Transverse colon (tissue), 4 donors: Measurements from ENCODE around the gene ANKMY2. TPM values are rescaled to one million over a fixed set of nuclear protein-coding genes. Genes with fewer than 3 reads are reported as not detected.

ENCODE experiments used
- DNase-seq: peaks from one replicate; pipeline ENCODE4 v3.0.0-alpha.2; 2019
- H3K27ac ChIP-seq, 4 donors: fragments of 200-600 bp; sonication (generic); 2 replicates each; pipeline ENCODE4 v1.5.1; 2016 to 2018; ENCODE audit warnings: inconsistent platforms in 4 of 4
- H3K27me3 ChIP-seq: fragments of 200-600 bp; sonication (generic); 2 replicates; pipeline ENCODE4 v1.5.1; 2017; ENCODE audit warnings: inconsistent platforms
- H3K36me3 ChIP-seq, 4 donors: fragments of 200-600 bp; sonication (generic); 2 replicates each; pipeline ENCODE4 v1.5.1; 2017 to 2019; ENCODE audit warnings: inconsistent platforms in 4 of 4
- H3K4me1 ChIP-seq, 4 donors: fragments of 200-600 bp; sonication (generic); 2 replicates each; pipeline ENCODE4 v1.5.1; 2017 to 2020; ENCODE audit warnings: inconsistent platforms in 4 of 4
- H3K4me3 ChIP-seq, 4 donors: fragments of 200-600 bp; sonication (generic); 1 replicate in 1 of 4; 2 replicates in 3 of 4; pipeline versions ENCODE4 v1.5.1 to v1.6.1; 2017 to 2019; ENCODE audit warnings: inconsistent platforms in 4 of 4
- H3K9me3 ChIP-seq, 2 donors: fragments of 200-600 bp; sonication (generic); 2 replicates each; pipeline ENCODE4 v1.5.1; 2017 to 2019; ENCODE audit warnings: inconsistent platforms in 2 of 2
- EP300 ChIP-seq: sonication (generic); formaldehyde crosslinking; IDR thresholded peaks from one replicate; pipeline ENCODE4 v1.6.1; 2017; ENCODE audit warnings: antibody characterized with exemption, low read depth
- POLR2A ChIP-seq: fragments of 450-650 bp; IDR thresholded peaks from one replicate; pipeline ENCODE4 v1.6.1; 2016; ENCODE audit warnings: antibody characterized with exemption, mild to moderate bottlenecking, moderate library complexity
- POLR2AphosphoS5 ChIP-seq, 3 donors: sonication (generic); formaldehyde crosslinking; IDR thresholded peaks; one replicate each; pipeline ENCODE4 v1.6.1; 2016; ENCODE audit warnings: antibody characterized with exemption in 3 of 3
- WGBS, 2 donors: methylation state at CpG; one replicate each; pipeline ENCODE4 v1.1.5; 2018; ENCODE audit warnings: low coverage in 1 of 2; 5-methylcytosine and 5-hydroxymethylcytosine counted together
- in situ Hi-C, 4 donors: fragments of 200-750 bp; cut with MboI; loops; one replicate each; pipeline versions ENCODE4 v1.15.0 to v1.15.1; 2017; ENCODE audit warnings: low sequenced_read_pairs in 3 of 4, low pct_ligation_motif_present in 1 of 4, low pct_unique_long_range_greater_than_20kb in 1 of 4
- intact Hi-C: fragments of 100-400 bp; cut with DNase I; formaldehyde crosslinking; loops from one replicate; pipeline ENCODE4 v1.15.1; 2023; ENCODE audit warnings: low total_unique reads
- total RNA-seq, 4 donors: library from RNA; depleted of rRNA; stranded (reverse); fragments of >200 nt; gene quantifications; one replicate each; pipeline ENCODE4 v1.1.0, GENCODE V29; 2016
- TF ChIP-seq, protein P1 (sequence below), 5 experiments: fragments of 200-600 bp in 3 of 5; fragments of 450-650 bp in 2 of 5; sonication (generic) in 3 of 5; IDR thresholded peaks; 1 replicate in 2 of 5; 2 replicates in 3 of 5; pipeline ENCODE4 v1.5.1; 2016 to 2017; ENCODE audit warnings: antibody characterized with exemption in 5 of 5, inconsistent platforms in 3 of 5, mild to moderate bottlenecking in 2 of 5, moderate library complexity in 1 of 5

ANKMY2 gene
- total RNA-seq, 4 donors from 2014 or later, result 0.75 to 22.5 (median 12.0) TPM

DNA sequence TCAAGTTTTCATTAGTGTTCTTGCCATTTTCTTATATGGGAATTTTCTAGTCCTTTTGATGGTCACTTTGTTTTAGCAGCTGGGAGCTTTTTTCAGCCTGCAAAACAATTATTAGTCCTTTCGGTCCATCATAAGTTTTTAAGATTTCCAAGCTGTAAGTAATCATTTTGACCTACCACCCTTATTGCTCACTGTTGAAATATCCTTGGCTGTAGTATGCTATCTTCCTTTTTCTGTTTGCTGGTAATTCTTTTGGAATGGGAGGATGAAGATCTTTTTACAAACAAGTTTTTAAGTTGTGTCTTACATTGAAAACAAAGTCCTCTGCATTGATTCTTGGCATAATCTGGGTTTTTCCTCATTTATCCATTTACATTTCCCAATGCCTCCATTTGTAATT lies 24.5 kb upstream of the ANKMY2 start:
- intact Hi-C loops, result no loop called here
- H3K27ac ChIP-seq, result no peak overlapping the region
- H3K9me3 ChIP-seq, result no peaks in the 10 kb centered on the region
- no peak overlapping the region for H3K4me3 ChIP-seq
- H3K27me3 ChIP-seq, result no peaks in the 10 kb centered on the region
- no peaks in the 10 kb centered on the region for H3K4me1 ChIP-seq
- DNase-seq, result no peak
- 79 to 100% methylated on average over 1 of the region's 1 CpG for WGBS, 2 donors
- TF ChIP-seq, protein P1, sequence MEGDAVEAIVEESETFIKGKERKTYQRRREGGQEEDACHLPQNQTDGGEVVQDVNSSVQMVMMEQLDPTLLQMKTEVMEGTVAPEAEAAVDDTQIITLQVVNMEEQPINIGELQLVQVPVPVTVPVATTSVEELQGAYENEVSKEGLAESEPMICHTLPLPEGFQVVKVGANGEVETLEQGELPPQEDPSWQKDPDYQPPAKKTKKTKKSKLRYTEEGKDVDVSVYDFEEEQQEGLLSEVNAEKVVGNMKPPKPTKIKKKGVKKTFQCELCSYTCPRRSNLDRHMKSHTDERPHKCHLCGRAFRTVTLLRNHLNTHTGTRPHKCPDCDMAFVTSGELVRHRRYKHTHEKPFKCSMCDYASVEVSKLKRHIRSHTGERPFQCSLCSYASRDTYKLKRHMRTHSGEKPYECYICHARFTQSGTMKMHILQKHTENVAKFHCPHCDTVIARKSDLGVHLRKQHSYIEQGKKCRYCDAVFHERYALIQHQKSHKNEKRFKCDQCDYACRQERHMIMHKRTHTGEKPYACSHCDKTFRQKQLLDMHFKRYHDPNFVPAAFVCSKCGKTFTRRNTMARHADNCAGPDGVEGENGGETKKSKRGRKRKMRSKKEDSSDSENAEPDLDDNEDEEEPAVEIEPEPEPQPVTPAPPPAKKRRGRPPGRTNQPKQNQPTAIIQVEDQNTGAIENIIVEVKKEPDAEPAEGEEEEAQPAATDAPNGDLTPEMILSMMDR (IDR thresholded peaks at IDR 0.05), result no peak
- H3K36me3 ChIP-seq, result no peaks in the 10 kb centered on the region
- in situ Hi-C loops, result no loop called here

DNA sequence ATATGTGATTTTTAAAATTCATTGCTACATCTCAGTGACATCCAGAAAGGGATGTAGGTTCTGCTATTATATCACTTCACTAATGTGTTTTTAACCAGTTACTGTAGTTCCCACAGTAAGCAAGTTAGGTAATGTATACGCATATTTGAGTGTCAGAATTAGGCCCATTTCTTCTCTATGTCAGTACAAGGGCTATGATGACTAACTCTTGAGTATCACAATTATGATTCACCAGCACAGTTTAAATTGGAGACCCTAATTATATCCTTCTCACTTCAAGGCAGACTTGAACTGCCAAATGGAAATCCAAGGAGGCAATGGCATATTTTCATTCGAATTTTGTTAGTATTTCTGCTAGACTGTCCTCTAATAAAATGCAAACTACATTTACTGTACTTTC lies 24.0 kb upstream of the ANKMY2 start:
- no peaks in the 10 kb centered on the region for H3K4me1 ChIP-seq
- H3K9me3 ChIP-seq, result no peaks in the 10 kb centered on the region
- in situ Hi-C loops, result no loop called here
- H3K27ac ChIP-seq, result no peak overlapping the region
- 85 to 88% methylated on average over 2 of the region's 2 CpGs for WGBS, 2 donors
- no peak for DNase-seq
- intact Hi-C loops, result no loop called here
- no peaks in the 10 kb centered on the region for H3K36me3 ChIP-seq
- TF ChIP-seq POLR2A (no peak), POLR2AphosphoS5 (IDR thresholded peaks at IDR 0.05) (no peak), EP300 (no peak)
- TF ChIP-seq, protein P1 (IDR thresholded peaks at IDR 0.05), result no peak
- H3K4me3 ChIP-seq, result no peak overlapping the region
- H3K27me3 ChIP-seq, result no peaks in the 10 kb centered on the region

GRCh38 chr7:16668978-16669377 lies 23.4 kb upstream of the ANKMY2 start:
- no peaks in the 10 kb centered on the region for H3K9me3 ChIP-seq
- no peak overlapping the region for H3K4me3 ChIP-seq
- H3K36me3 ChIP-seq, result no peaks in the 10 kb centered on the region
- in situ Hi-C loops (no loop called here), intact Hi-C loops (no loop called here)
- H3K4me1 ChIP-seq, result no peaks in the 10 kb centered on the region
- no peak for DNase-seq
- 92 to 96% methylated on average over 5 of the region's 5 CpGs for WGBS, 2 donors
- TF ChIP-seq, protein P1 (IDR thresholded peaks at IDR 0.05), result no peak
- no peak for TF ChIP-seq EP300
- TF ChIP-seq POLR2A, result no peak
- TF ChIP-seq POLR2AphosphoS5 (IDR thresholded peaks at IDR 0.05), result no peak
- H3K27ac ChIP-seq, result peak overlapping the region in 1 of 4 donors; percentile 57
- H3K27me3 ChIP-seq, result no peaks in the 10 kb centered on the region

DNA sequence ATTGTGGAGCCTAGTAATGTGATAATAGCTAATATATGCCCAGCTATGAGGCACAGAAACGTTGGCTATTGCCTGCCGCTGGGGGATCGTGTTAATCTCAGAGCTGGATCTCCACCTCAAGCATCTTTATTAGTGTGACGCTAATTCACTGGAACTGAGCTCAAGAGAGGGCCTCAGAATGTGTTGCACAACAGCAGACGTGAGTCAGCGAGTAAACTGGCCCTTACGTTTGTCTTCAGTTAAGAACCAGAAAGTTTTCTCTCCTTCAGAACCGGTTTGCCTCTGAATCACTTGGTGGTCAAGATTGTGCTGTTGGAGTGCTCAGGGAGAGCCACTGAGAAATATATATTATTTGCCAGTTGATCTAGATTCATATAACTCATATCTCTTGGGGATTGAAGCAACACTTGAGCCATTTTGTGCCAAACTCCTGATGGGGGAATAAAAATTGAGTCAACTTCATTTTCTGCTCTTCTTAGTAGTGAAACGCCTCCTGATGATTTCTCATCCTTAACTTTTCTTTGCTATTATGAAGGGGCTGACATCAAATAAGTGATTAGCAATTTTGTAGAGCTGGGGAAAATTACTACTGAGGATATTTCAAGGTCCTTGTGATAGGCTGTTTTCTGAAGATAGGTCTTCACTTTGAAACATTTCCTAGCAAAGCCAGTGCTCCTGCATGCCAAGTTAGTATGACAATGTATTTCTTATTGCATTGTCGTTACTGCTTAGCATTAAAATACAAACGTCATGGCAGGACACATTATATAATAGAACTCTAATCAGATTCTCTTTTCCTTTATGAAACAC lies 22.7 kb upstream of the ANKMY2 start:
- H3K4me1 ChIP-seq, result no peaks in the 10 kb centered on the region
- 71 to 73% methylated on average over 8 to 11 of the region's 11 CpGs for WGBS, 2 donors
- H3K4me3 ChIP-seq, result no peak overlapping the region
- no peaks in the 10 kb centered on the region for H3K9me3 ChIP-seq
- H3K36me3 ChIP-seq, result no peaks in the 10 kb centered on the region
- peak; percentile 44 for DNase-seq
- peak overlapping the region in 3 of 4 donors; percentile 5 to 57 (median 37) for H3K27ac ChIP-seq
- no peaks in the 10 kb centered on the region for H3K27me3 ChIP-seq
- in situ Hi-C loops (no loop called here), intact Hi-C loops (no loop called here)
- TF ChIP-seq, protein P1 (IDR thresholded peaks at IDR 0.05), result no peak
- TF ChIP-seq POLR2A (no peak), POLR2AphosphoS5 (IDR thresholded peaks at IDR 0.05) (no peak), EP300 (no peak)
